Measurements from ENCODE around the gene CCDC191.

The CCDC191 gene

DNA sequence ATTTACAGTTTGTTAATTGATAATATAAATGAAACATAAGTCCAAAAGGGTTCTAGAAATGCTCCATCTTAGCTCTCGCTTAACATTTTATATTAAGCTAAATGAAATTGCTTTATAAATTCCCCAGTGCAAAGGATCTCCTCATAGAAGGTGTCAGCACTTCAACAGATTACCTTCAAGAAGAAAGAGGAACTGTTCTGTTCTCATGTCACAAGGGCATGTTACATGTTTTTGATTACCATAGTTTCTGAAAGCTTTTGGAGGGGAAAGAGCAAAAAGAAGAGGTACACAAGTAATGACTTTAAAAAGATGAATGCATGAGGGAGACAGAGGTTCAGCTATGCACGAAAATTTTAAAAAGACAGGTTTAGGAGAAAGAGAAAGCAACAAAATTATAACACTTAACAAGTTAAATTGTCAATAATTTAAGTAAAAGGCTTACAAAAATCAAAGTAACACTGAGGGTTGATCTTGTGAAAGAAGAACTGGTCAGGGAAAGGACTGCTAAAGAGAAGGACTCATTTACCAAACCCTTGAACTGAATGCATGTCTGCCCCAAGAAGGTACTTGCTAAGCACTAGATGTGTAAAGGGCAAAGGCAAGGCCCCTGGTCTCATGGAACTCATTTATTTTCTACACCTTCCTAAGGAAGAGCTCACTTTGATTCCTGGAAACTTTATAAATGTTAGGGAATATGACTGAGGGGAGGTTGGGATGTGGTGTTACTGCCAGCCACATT is 45.1 kb downstream of the CCDC191 start:
- no peak overlapping the region for H3K4me3 ChIP-seq (ENCODE audit: low read depth, low read length)
- TF ChIP-seq, protein P1, sequence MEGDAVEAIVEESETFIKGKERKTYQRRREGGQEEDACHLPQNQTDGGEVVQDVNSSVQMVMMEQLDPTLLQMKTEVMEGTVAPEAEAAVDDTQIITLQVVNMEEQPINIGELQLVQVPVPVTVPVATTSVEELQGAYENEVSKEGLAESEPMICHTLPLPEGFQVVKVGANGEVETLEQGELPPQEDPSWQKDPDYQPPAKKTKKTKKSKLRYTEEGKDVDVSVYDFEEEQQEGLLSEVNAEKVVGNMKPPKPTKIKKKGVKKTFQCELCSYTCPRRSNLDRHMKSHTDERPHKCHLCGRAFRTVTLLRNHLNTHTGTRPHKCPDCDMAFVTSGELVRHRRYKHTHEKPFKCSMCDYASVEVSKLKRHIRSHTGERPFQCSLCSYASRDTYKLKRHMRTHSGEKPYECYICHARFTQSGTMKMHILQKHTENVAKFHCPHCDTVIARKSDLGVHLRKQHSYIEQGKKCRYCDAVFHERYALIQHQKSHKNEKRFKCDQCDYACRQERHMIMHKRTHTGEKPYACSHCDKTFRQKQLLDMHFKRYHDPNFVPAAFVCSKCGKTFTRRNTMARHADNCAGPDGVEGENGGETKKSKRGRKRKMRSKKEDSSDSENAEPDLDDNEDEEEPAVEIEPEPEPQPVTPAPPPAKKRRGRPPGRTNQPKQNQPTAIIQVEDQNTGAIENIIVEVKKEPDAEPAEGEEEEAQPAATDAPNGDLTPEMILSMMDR (IDR thresholded peaks at IDR 0.05; ENCODE audit: low read depth, low read length): no peak
- no peaks in the 10 kb centered on the region for H3K9me3 ChIP-seq (ENCODE audit: severe bottlenecking)
- no peaks in the 10 kb centered on the region for H3K27me3 ChIP-seq (ENCODE audit: insufficient read depth, low read depth, severe bottlenecking)
- DNase-seq: no peak
- no peaks in the 10 kb centered on the region for H3K36me3 ChIP-seq
- H3K27ac ChIP-seq: no peak overlapping the region

DNA sequence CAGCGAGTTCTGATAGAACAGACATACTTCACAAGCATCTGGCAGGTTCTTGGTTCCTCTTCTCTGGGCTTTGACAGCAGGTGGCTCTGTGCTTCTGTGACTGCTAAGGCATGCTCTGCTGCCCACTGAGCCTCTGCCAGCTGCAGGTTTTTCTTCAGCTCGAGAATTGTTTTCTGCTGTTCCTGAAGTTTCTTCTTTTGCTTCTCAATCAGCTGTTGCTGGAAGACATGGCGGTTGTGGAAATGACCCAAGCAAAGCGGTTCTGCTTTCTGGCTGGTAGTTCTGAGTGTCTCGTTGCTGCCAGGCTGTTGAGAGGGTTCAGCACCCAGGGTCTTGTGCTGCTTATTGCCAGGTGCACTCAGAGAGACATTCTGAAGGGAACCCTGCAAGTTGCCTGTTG is 50.8 kb downstream of the CCDC191 start:
- H3K36me3 ChIP-seq: no peaks in the 10 kb centered on the region
- no peak for DNase-seq
- H3K4me3 ChIP-seq (ENCODE audit: low read depth, low read length): no peak overlapping the region
- no peak overlapping the region for H3K27ac ChIP-seq
- TF ChIP-seq, protein P1 (IDR thresholded peaks at IDR 0.05; ENCODE audit: low read depth, low read length): no peak
- no peaks in the 10 kb centered on the region for H3K27me3 ChIP-seq (ENCODE audit: insufficient read depth, low read depth, severe bottlenecking)
- H3K9me3 ChIP-seq (ENCODE audit: severe bottlenecking): no peaks in the 10 kb centered on the region

DNA sequence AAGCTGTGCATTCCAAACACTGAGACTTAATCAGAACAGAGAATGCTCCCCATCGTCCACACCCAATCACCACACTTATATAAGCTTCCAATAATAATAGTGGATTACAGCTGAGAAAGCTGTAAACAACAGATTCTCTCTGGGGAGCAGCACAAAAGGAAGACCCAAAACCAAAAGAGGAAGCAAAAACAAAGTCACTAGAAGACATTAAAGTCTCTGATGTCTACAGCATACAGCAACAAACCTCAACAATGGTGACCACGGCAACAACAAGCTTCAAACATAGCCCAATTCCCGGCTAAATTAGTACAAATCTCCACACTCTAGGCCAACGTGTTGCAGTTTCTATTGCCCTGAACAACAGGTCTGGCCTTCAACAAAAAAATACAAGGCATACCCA is 70.8 kb downstream of the CCDC191 start:
- H3K9me3 ChIP-seq (ENCODE audit: severe bottlenecking): no peaks in the 10 kb centered on the region
- no peak overlapping the region for H3K4me3 ChIP-seq (ENCODE audit: low read depth, low read length)

DNA sequence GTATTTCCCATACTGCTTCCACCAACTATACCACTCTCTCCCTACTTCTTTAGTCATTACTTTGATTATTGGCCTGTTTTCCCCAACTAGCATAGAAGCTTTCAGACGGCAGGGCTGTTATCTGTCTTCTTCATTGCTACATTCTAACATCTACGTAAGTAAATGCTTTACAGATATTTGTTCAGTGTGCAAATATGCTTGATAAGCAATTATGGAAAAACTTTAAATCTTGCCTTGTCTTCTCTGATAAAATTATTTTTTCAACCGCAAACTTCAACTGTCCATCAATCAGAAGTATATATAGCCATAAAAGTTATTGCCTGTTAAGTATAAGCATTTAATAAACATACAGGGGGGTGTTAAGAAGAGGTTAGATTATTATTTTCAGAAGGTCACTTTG is 72.8 kb downstream of the CCDC191 start:
- TF ChIP-seq, protein P1 (IDR thresholded peaks at IDR 0.05; ENCODE audit: low read depth, low read length): no peak
- no peak overlapping the region for H3K27ac ChIP-seq
- H3K27me3 ChIP-seq (ENCODE audit: insufficient read depth, low read depth, severe bottlenecking): no peaks in the 10 kb centered on the region
- no peaks in the 10 kb centered on the region for H3K36me3 ChIP-seq
- no peaks in the 10 kb centered on the region for H3K9me3 ChIP-seq (ENCODE audit: severe bottlenecking)
- no peak for DNase-seq
- H3K4me3 ChIP-seq (ENCODE audit: low read depth, low read length): no peak overlapping the region

More for the DNA sequence above, 70.8 kb downstream of the CCDC191 start:
- TF ChIP-seq, protein P1 (IDR thresholded peaks at IDR 0.05; ENCODE audit: low read depth, low read length): no peak
- no peak for DNase-seq
- H3K27ac ChIP-seq: peak overlapping the region; percentile 34
- H3K36me3 ChIP-seq: no peaks in the 10 kb centered on the region
- no peaks in the 10 kb centered on the region for H3K27me3 ChIP-seq (ENCODE audit: insufficient read depth, low read depth, severe bottlenecking)

DNA sequence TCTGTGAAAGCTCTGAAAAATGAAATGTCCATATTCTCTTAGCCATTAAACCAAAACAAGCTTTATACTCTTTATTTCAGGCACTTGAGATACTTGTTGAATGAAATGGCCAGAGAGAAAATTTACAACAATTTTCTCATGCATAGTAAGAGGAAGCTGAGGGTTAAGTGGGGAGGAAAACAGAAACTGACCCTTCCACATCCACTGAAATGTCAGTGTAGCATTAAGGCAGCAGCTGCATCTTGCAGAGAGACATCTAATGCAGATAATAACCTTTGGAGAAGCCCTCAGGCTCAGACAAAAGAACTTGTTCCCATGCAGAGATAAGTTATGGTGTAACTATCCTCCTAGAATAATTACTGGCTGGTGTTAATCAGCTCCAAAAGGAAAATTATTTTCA is 74.5 kb downstream of the CCDC191 start:
- H3K4me3 ChIP-seq (ENCODE audit: low read depth, low read length): no peak overlapping the region
- H3K9me3 ChIP-seq (ENCODE audit: severe bottlenecking): no peaks in the 10 kb centered on the region
- no peaks in the 10 kb centered on the region for H3K27me3 ChIP-seq (ENCODE audit: insufficient read depth, low read depth, severe bottlenecking)
- no peaks in the 10 kb centered on the region for H3K36me3 ChIP-seq
- no peak for DNase-seq
- H3K27ac ChIP-seq: no peak overlapping the region
- TF ChIP-seq, protein P1 (IDR thresholded peaks at IDR 0.05; ENCODE audit: low read depth, low read length): no peak

DNA sequence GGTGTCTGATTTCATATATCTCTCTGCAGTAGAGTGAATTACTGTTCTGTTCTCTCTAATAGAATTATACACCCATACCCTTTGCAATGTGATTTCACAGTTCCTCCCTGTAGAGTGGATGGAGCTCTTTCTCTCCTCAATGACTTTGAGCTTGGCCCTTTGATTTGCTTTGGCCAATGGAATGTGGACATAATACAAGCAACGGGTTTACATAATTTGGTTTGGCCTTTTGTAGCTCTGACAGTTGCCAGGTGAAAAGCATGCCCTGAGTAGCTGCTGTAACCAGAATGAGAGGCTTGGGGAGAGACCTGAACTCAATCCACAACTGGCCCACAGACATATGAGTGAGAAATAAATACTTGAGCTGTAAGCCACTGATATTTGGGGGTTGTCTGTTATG is 76.4 kb downstream of the CCDC191 start:
- TF ChIP-seq, protein P1 (IDR thresholded peaks at IDR 0.05; ENCODE audit: low read depth, low read length): no peak
- Histone ChIP-seq H3K27ac (no peak overlapping the region), H3K36me3 (no peaks in the 10 kb centered on the region), H3K4me3 (ENCODE audit: low read depth, low read length) (no peak overlapping the region), H3K27me3 (ENCODE audit: insufficient read depth, low read depth, severe bottlenecking) (no peaks in the 10 kb centered on the region), H3K9me3 (ENCODE audit: severe bottlenecking) (no peaks in the 10 kb centered on the region)
- DNase-seq: no peak

Data from WERI-Rb-1 (cell line).